ENCODE data around the gene POU4F3.

POU4F3 gene

GRCh38 chr5:146340260-146341081 lies 1.8 kb downstream of the POU4F3 start:
- peak; percentile 22 to 38 for DNase-seq

- no peak for DNase-seq
Measured at GRCh38 chr5:146341854-146342253, 3.2 kb downstream of the POU4F3 start.

DNA sequence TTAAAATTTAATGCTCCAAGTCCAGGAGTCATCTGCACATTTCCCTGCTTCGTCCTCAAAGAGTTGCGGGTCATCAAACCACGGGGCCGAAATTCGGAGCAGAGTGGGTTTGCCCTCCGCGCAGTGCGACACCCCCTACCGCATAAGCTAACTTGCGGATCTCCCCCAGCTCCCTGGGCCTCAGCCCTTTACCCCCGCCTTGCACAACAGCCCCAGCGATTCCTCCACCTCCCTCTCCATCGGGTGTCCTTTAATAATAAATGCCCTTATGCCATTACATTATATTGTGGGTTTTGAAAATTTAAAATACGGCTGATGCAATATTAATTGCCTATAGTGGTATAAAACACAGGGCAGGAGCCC lies 3.9 kb downstream of the POU4F3 start:
- no peak for DNase-seq

DNA sequence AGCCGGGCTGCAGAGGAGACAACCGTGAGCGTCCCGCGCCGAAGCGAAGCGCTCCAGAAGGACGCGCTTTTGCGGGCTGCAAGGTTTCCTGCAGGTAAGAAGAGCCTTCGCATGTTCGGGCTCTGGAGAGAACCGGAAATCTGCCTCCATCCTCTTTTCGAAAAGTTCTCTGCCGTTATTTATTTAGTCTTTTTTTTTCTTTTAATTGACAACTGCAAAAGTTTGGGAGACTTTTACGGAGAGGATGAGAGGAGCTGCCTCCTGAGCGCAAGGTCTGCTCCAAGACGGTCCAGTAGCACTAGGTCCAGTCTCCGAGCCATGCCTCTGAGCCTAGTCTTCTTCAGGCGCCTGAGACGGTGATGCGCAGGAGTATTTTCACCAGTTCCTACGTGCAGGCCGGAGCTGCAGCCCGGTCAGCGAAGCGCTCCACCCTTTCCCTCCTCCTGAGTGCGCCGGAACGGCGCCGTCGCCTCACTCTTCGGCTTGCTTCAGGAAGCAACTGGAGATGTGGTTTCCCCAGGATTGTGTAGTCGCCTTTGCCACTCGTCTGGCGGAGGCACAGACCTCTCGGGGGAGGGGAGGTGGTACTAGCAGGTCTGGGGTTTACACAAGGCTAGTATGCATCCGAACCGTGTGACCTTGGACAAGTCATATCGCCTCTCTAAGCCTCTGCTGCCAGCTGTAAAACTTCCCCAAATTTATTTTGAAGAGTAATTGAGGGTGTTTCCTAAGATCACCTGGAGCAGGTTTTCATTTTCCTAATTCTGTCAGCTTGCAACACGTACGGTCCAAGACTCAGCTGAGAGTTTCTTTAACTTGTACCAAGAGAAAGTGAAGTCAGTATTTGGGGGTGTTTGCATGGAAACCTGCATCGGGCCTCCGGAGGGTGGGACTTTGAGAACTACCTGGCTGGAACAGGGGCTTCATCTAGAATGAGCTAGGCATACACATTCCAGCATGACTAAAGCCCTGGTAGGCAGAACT lies 4.5 kb downstream of the POU4F3 start:
- DNase-seq, result no peak

DNA sequence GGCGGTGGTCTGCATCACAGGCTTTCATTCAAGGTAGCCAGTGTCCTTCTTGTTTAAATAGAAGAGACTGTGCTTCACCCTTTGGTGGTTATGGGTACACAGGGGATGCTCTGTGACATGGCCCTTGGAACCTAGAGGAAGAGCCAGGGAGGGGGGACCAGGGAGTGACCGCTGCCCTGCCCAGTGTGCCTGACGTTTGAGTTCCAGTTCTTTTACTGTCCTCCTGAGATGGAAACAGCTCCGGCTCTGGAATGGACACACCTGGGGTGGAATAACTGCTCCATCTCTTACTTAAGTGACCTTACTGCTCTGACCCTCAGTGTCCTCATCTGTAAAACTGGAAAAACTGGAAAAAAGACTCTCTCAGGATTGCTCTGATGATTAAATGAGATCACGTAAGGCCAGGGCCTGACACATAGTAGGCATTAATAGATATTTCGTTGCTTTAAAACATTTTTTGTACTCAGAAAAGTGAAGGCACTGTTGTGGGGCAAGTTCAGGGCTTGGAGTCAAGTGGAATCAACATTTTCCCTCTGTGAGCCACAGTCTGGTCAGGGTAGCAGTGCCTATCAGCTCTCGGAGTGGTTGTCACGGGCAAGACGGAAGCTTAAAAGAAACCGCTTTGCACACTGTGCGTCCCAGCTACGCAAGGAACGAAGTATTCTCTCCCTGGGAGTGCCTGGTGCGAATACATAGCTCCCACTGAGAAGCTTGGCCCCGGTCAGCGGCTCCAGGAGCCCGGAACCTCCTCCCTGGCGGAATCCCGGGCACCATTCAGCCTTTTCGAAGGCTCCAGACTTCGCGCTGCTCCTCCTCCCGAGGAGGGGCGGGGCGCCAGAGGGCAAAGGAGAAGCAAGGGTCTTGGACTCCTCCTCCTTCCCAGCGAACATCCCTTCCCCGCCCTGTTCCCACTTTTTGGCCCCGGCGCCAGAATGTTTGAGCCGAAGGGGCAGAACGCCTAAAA lies 5.8 kb downstream of the POU4F3 start:
- DNase-seq, result peak; percentile 8 to 17

GRCh38 chr5:146345240-146345577 lies 6.6 kb downstream of the POU4F3 start:
- no peak for DNase-seq

DNA sequence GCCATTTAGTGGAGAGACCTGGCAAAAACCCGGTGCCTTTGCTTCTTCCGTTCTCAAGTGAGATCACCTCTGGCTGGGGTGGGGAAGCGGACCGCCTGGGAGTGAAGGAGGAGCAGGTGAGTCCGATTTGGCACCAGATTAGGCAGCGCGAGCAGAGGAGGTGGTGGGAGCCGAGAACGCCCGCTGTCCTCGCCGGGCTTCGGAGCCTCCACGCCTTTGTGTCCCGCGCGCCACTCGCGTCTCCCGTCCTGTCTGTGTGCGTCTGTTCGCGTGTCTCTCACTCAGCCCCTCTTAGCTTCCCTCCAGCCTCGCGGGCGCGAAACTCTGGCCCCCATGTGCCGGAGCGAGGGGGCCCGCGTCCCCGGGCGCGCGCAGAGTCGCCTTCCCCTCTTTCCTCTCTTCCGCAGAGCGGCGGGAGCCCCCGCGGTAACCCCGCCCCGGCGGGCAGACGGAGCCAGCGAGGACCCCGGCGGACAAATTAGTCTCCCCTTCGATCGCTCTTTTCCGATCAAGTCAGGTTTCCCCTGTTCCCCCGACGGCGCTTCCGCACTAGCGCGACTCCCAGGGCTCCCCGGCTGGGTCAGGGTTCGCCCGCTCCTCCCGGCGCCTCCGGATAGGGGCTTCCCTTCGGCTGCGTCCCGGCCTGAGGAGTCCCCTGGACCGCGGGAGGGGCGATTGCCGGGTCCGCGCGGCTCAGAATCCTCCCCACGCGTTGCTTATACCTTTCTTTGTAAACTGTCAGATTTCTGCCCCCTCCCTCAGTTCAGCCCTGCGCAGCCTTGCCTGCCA lies 7.1 kb downstream of the POU4F3 start:
- no peak for DNase-seq

DNA sequence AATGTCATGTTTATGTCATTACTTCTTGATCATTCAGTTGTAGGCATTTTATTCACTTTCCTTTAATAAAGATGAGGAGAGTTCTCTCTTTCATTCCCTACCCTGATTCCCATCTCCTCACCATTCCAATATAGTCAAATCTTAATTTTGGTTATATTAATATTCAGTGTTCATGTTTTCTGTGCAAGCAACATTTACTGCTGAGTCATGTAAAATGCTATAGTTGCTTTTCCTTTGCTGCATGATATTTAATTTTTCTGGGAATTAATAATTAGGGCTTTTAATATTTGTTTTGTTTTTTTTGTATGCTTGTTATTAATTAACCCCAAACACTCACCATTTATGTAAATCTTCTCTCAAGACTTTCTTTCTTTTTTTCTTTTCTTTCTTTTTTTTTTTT lies 18.5 kb downstream of the POU4F3 start:
- no peak for DNase-seq

DNA sequence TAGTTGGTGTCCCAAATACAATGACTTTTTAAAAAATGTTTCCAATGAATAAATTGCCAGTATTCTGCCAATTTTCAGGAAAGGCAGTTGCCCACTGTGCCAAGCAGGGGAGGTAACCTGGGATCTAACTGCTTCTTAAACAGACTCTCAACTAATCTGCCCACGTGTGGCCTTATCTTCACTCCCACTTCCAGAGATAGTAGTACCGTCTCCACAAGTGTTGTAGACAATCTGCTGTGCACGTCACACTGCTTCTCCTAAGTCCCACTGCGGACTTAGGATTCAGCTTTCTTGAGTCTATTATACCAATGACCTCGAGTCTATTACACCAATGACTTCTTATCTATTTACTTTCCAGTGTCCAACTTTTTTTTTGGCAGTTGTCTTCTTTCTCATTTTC lies 21.2 kb downstream of the POU4F3 start:
- DNase-seq, result no peak

- peak; percentile 66 to 68 for DNase-seq
Measured at GRCh38 chr5:146363161-146363874, 24.7 kb downstream of the POU4F3 start.

GRCh38 chr5:146365618-146366017 lies 27.0 kb downstream of the POU4F3 start:
- no peak for DNase-seq

- DNase-seq, result no peak
Measured at GRCh38 chr5:146366904-146367303, 28.3 kb downstream of the POU4F3 start.

DNA sequence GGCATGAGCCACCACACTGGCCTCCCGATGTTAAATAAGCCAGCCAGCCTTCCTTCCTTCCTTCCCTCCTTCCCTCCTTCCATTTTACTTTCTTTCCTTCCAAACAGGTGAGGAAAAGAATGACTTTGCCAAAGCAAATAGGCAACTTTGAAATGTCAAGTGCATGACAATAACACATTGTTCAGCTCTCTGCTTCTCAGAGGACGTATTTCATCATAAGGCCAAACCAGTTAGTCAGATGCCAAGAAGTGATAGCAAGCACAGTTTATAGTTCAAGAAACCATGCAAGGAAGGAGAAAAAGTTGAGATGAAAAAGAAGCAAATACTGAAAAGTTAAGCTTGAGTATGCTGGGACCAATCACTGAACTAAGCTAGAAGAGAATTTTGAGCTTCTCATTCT lies 29.5 kb downstream of the POU4F3 start:
- DNase-seq, result no peak

DNA sequence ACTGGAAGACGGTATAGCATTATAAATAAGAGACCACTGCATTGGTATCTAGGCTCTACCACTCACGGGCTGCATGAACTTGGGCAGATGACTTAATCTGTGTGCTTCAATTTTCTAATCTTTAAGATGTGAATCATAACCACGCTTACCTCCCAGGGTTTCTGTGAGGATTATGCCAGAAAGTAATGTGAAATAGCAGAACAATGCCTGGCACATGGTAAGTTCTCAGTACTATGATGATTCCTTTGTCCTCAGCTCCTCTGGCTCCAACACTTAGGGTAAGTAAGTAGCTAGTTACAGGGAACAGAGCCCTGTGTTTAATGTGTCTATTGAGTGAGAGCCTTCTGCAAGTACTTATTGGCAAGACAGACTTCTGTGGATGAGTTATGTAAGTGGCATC lies 31.1 kb downstream of the POU4F3 start:
- no peak for DNase-seq

- DNase-seq, result no peak
Measured at GRCh38 chr5:146376821-146377220, 38.2 kb downstream of the POU4F3 start.

DNA sequence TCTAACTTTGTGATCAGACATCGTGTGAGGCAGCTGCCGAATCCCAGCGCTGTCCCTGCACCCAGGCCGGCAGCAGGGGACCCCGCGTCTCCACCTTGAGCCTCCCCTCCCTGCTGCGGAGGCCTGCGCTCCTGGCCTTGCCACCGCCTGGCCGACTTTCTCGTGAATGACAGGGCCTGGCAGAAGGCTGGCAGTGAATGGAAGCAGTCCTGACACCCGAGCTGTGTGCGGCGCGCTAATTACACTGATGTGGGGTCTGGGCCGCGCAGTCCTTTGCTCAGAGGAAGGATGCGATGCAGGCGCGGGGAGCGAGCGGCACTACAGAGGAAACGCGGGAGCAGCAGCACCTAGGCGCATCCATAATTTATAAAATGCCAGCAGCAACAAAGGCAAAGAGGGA lies 40.3 kb downstream of the POU4F3 start:
- DNase-seq, result no peak

DNA sequence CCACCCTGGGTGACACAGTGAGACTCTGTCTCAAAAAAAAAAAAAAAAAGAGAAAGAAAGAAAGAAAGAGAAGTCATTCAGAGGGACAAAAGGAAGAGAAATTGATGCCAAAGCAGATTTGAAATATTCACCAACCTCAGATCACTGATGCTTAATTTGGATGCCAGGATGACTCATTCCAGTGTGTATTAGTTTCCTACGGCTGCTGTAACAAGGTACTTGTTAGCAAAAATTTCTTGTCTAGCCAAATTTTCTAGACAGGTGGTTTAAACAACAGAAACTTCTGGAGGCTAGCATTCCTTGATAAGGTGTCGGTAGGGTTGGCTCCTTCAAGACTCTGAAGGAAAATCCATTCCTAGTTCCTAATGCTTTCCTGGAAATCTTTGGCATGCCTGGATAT lies 42.1 kb downstream of the POU4F3 start:
- DNase-seq, result no peak

GRCh38 chr5:146388386-146388785 lies 49.7 kb downstream of the POU4F3 start:
- DNase-seq, result no peak

GRCh38 chr5:146390469-146390868 lies 51.8 kb downstream of the POU4F3 start:
- DNase-seq, result no peak

All from inflammatory macrophage treated with lipopolysaccharide for 1 hour (primary cell).